ENCODE measurements around the gene ATP8B3. TPM values are rescaled to one million over a fixed set of nuclear protein-coding genes. Genes with fewer than 3 reads are reported as not detected.

Gene ATP8B3
- total RNA-seq, 1 experiment from 2014 or later = 9.6 TPM

DNA sequence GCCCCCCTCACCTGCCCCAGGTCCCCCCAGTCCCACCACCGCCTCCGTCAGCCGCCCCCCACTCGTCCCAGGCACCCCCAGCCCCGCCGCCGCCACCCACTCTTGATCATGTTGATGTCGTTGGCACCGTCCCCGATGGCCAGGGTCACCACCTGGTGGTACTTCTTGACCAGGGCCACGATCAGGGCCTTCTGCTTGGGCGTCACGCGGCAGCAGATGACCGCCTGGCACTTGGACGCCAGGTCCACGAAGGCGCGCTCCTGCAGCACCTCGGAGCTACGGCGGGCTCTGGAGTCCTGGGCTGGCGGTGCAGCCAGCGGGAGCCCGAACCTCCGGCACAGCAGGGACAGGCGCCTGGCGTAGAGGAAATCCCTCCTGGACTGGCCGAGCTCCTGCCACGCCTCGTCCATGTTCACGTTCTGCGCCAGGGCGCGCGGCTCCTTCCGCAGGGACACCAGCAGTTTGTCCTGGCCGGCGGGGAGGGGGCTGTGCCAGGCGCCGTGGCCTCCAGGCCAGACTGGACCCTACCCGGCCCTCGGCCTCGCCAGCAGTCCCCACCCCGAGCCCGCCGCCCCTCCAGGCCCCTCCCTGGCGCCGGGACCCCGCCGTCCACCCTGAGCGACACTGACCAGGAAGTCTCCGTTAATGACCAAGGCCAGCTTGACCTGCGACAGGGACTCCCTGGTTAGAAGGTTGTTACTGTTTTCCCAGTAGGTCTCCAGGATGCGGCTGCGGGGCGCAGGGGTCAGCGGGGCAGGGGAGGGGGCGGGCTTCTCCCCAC is 22.6 kb downstream of the ATP8B3 start:
- Histone ChIP-seq H3T11ph (ENCODE audit: low read length) (no peak overlapping the region), H3K56ac (ENCODE audit: insufficient read length, low read depth, low read length) (no peak overlapping the region), H2BK20ac (ENCODE audit: low read depth, low read length, poor library complexity, severe bottlenecking) (no peak overlapping the region), H3K14ac (ENCODE audit: insufficient read depth, low read length) (no peak overlapping the region), H4K5ac (ENCODE audit: insufficient read length, low read depth, low read length) (no peak overlapping the region), H3K79me1 (ENCODE audit: insufficient read depth, low read depth, low read length, poor library complexity, severe bottlenecking) (no peaks in the 10 kb centered on the region), H4K20me1 (ENCODE audit: control insufficient read depth, insufficient read depth, insufficient read length) (no peaks in the 10 kb centered on the region), H2BK15ac (ENCODE audit: low read depth, low read length) (no peak overlapping the region), H3K79me2 (ENCODE audit: insufficient read depth, low read length) (no peaks in the 10 kb centered on the region), H2AFZ (ENCODE audit: low read length) (no peak overlapping the region), H3K18ac (ENCODE audit: insufficient read length, low read depth, low read length) (no peak overlapping the region), H3K27me3 (ENCODE audit: insufficient read depth, low read length) (no peaks in the 10 kb centered on the region), H3K23ac (ENCODE audit: insufficient read length, low read depth, low read length) (no peak overlapping the region), H3K9ac (ENCODE audit: extremely low read depth, insufficient read length, low read length) (no peak overlapping the region), H3K23me2 (ENCODE audit: insufficient read length, low read depth, low read length, poor library complexity, severe bottlenecking) (peaks cover 3% of the 10 kb centered on the region), H4K91ac (ENCODE audit: insufficient read length, low read depth, low read length) (no peak overlapping the region), H3K4me2 (ENCODE audit: insufficient read depth, insufficient read length, low read length) (peak overlapping the region; percentile 37), H4K8ac (replicated peaks; ENCODE audit: insufficient read length, low read depth, low read length) (no peak overlapping the region), H3K9me3 (ENCODE audit: control insufficient read depth, low read depth, low read length) (no peaks in the 10 kb centered on the region), H3K27ac (ENCODE audit: insufficient read length, low read depth, low read length) (no peak overlapping the region), H2BK5ac (ENCODE audit: insufficient read length, low read length) (no peak overlapping the region), H3K4ac (ENCODE audit: low read depth, low read length) (no peak overlapping the region), H3K4me1 (ENCODE audit: insufficient read depth, low read length) (no peaks in the 10 kb centered on the region), H2BK12ac (ENCODE audit: insufficient read length, low read depth, low read length) (no peak overlapping the region), H2BK120ac (ENCODE audit: low read depth, low read length, poor library complexity, severe bottlenecking) (no peak overlapping the region), H2AK5ac (ENCODE audit: insufficient read length, low read length) (no peak overlapping the region)
- TF ChIP-seq, protein P1, sequence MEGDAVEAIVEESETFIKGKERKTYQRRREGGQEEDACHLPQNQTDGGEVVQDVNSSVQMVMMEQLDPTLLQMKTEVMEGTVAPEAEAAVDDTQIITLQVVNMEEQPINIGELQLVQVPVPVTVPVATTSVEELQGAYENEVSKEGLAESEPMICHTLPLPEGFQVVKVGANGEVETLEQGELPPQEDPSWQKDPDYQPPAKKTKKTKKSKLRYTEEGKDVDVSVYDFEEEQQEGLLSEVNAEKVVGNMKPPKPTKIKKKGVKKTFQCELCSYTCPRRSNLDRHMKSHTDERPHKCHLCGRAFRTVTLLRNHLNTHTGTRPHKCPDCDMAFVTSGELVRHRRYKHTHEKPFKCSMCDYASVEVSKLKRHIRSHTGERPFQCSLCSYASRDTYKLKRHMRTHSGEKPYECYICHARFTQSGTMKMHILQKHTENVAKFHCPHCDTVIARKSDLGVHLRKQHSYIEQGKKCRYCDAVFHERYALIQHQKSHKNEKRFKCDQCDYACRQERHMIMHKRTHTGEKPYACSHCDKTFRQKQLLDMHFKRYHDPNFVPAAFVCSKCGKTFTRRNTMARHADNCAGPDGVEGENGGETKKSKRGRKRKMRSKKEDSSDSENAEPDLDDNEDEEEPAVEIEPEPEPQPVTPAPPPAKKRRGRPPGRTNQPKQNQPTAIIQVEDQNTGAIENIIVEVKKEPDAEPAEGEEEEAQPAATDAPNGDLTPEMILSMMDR (conservative IDR thresholded peaks at IDR 0.05) = no peak
- no peaks in the 10 kb centered on the region; a peak in 1 of 7 replicates for H3K36me3 Mint-ChIP-seq (ENCODE audit: insufficient read depth in 1 of 3, low read depth in 3 of 3)
- no CpG with 5 or more reads among the region's 59 CpGs for WGBS (ENCODE audit: extremely low coverage, insufficient read length, low lambda C conversion rate)
- peaks cover 3 to 8% of the 10 kb centered on the region in 2 experiments; a peak in 3 of 5 replicates for H3K9me3 Mint-ChIP-seq
- no peak overlapping the region for H3K27ac Mint-ChIP-seq
- peak overlapping the region in 1 of 2 experiments; percentile 63; a peak in 3 of 5 replicates for H3K4me3 Mint-ChIP-seq
- no peak for DNase-seq
- peaks cover 25% of the 10 kb centered on the region for H3K27me3 Mint-ChIP-seq (ENCODE audit: low read depth)
- H3K4me1 Mint-ChIP-seq = peaks cover 5% of the 10 kb centered on the region in 2 experiments

Measured in H9 (cell line).